GM13976 (cell line): ENCODE data around the gene IL17RB.

Source experiments
- DNase-seq: peaks from one replicate; pipeline ENCODE4 v3.0.0; 2012; ENCODE audit warnings: low spot score
- CTCF ChIP-seq: IDR thresholded peaks from 2 replicates; pipeline ENCODE4 v1.5.1; 2012; ENCODE audit warnings: borderline replicate concordance, mild to moderate bottlenecking; ENCODE audit not compliant: insufficient read depth; ENCODE audit errors: extremely low read depth, missing control alignments, control extremely low read depth
- in situ Hi-C: fragments of 300-500 bp; cut with MboI; formaldehyde crosslinking; loops from one replicate; pipeline ENCODE4 v1.12.0; 2022; ENCODE audit warnings: low sequenced_read_pairs, mixed read lengths, inconsistent platforms; ENCODE audit not compliant: unreplicated experiment

IL17RB gene

GRCh38 chr3:53836084-53836872 lies 10.1 kb upstream of the IL17RB start:
- DNase-seq, result no peak
- no peak for TF ChIP-seq CTCF
- in situ Hi-C loops, result no loop called here

GRCh38 chr3:53837331-53837730 lies 9.0 kb upstream of the IL17RB start:
- DNase-seq, result no peak
- no peak for TF ChIP-seq CTCF
- in situ Hi-C loops, result no loop called here

- in situ Hi-C loops, result no loop called here
- no peak for TF ChIP-seq CTCF
- DNase-seq, result no peak
Measured at GRCh38 chr3:53841296-53841695, 5.1 kb upstream of the IL17RB start.

- no peak for DNase-seq
- TF ChIP-seq CTCF, result no peak
- in situ Hi-C loops, result no loop called here
Measured at GRCh38 chr3:53842436-53843194, 3.8 kb upstream of the IL17RB start.

GRCh38 chr3:53843195-53844177 lies 2.9 kb upstream of the IL17RB start:
- no peak for TF ChIP-seq CTCF
- in situ Hi-C loops, result no loop called here

More at GRCh38 chr3:53843195-53844177, 2.9 kb upstream of the IL17RB start:
- DNase-seq, result no peak
